HepG2 (cell line): Measurements from ENCODE around the gene ARHGDIA. TPM values are rescaled to one million over a fixed set of nuclear protein-coding genes. Genes with fewer than 3 reads are reported as not detected.
A peak's percentile ranks its signal among the peaks of the same experiment; 100 is the strongest.

ENCODE experiments used
- HOXA5 ChIP-seq: sonication (generic); formaldehyde crosslinking; IDR thresholded peaks from 2 replicates; pipeline ENCODE4 v1.4.0; 2020; ENCODE audit warnings: missing genetic modification reagents
- SNAPC2 ChIP-seq: sonication (generic); formaldehyde crosslinking; IDR thresholded peaks from 2 replicates; pipeline ENCODE4 v1.8.1; 2022; ENCODE audit warnings: mild to moderate bottlenecking, missing genetic modification reagents
- TSC22D2 ChIP-seq: sonication (generic); formaldehyde crosslinking; IDR thresholded peaks from 2 replicates; pipeline ENCODE4 v1.5.1; 2020; ENCODE audit warnings: missing genetic modification reagents, mild to moderate bottlenecking, borderline replicate concordance
- ZEB1 ChIP-seq: IDR thresholded peaks from 2 replicates; pipeline ENCODE4 v1.6.1; 2012; ENCODE audit warnings: mild to moderate bottlenecking, low read depth, inconsistent platforms; ENCODE audit not compliant: insufficient replicate concordance
- polyA plus RNA-seq, 8 experiments: library from polyadenylated mRNA; depleted of rRNA in 3 of 8; stranded (reverse) in 7 of 8; unstranded in 1 of 8; fragments of >200 nt; fragmentation: Illumina TruSeq in 4 of 8; extraction: Trizol in 4 of 8; gene quantifications; 2 replicates each; pipeline versions ENCODE4 v1.2.1 to v1.2.3, GENCODE V29; 2011 to 2016; ENCODE audit warnings: low read depth in 4 of 8, missing spikeins in 1 of 8, mixed read lengths in 1 of 8; ENCODE audit not compliant: insufficient read depth in 1 of 8
- total RNA-seq, 5 experiments: library from RNA; depleted of rRNA; stranded (reverse); fragments of >200 nt; fragmentation: Illumina TruSeq; extraction: Trizol; gene quantifications; 2 replicates each; pipeline ENCODE4 v1.2.3, GENCODE V29; 2016; ENCODE audit warnings: low read depth in 1 of 5
- TF ChIP-seq, protein P1 (sequence below): sonication (generic); formaldehyde crosslinking; IDR thresholded peaks from 2 replicates; pipeline ENCODE4 v1.4.0; 2020; ENCODE audit warnings: mild to moderate bottlenecking, missing genetic modification reagents
- TF ChIP-seq, protein P2 (sequence below): sonication (generic); formaldehyde crosslinking; IDR thresholded peaks from 2 replicates; pipeline ENCODE4 v1.4.0; 2020; ENCODE audit warnings: missing genetic modification reagents, mild to moderate bottlenecking, borderline replicate concordance
- TF ChIP-seq, protein P3 (sequence below), 2 experiments: fragments of 450-650 bp in 1 of 2; sonication (generic) in 1 of 2; formaldehyde crosslinking in 1 of 2; IDR thresholded peaks; 2 replicates each; pipeline versions ENCODE4 v1.6.1 to v1.8.0; 2016 to 2022; ENCODE audit warnings: antibody characterized with exemption in 1 of 2, mild to moderate bottlenecking in 1 of 2, missing genetic modification reagents in 1 of 2

The ARHGDIA gene
- total and polyA plus RNA-seq, 2 of the 13 experiments (the other 11 are each of a cell fraction or from before 2014, with no cell fraction given): 40.0 to 64.0 TPM

DNA sequence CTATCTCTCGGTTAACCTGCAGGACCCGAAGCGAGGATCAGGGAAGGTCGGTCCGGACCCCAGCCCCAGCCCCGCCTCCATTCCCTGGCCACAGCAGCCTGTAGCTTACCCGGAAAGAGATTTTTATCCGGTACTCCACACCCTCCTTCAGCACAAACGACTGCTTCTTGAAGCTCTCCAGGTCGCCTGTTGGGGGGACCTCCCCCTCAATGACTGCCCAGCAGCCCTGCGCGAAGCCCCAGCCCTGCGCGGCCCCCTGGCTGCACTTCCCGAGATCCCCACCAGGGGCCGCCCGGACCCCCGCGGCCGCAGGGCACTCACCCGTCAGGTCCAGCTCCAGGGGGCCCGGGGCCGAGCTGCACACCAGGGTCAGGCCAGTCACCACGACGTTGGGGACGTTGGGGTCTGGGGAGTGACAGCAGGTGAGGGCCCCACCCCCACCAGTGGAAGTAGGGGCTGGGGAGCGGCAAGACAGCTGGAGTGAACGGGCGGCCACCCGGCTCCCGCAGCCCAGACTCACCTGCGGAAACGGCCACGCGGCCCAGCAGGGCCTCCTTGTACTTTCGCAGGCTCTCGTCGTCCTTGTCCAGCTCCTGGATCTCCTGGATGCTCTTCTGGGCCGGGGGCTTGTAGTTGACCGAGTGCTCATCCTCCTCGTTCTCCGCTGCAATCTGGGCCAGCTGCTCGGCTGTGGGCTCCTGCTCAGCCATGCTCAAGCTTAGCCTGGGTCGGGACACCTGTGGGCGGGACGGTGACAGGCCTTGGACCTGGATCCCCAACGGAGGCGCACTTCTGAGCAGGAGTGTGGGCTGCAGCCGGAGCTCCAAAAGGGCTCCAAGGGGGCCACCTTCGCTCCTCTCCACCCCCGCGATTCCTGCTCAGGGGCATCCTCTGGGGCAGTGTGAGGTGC, 1.7 kb downstream of the ARHGDIA start (continued):
- peak; percentile 9 for TF ChIP-seq ZEB1
- 0 out of 2 replicates have a peak, but pooled peaks have one; percentile 4 for TF ChIP-seq TSC22D2 (CRISPR knock-in tag)
- TF ChIP-seq, protein P1, sequence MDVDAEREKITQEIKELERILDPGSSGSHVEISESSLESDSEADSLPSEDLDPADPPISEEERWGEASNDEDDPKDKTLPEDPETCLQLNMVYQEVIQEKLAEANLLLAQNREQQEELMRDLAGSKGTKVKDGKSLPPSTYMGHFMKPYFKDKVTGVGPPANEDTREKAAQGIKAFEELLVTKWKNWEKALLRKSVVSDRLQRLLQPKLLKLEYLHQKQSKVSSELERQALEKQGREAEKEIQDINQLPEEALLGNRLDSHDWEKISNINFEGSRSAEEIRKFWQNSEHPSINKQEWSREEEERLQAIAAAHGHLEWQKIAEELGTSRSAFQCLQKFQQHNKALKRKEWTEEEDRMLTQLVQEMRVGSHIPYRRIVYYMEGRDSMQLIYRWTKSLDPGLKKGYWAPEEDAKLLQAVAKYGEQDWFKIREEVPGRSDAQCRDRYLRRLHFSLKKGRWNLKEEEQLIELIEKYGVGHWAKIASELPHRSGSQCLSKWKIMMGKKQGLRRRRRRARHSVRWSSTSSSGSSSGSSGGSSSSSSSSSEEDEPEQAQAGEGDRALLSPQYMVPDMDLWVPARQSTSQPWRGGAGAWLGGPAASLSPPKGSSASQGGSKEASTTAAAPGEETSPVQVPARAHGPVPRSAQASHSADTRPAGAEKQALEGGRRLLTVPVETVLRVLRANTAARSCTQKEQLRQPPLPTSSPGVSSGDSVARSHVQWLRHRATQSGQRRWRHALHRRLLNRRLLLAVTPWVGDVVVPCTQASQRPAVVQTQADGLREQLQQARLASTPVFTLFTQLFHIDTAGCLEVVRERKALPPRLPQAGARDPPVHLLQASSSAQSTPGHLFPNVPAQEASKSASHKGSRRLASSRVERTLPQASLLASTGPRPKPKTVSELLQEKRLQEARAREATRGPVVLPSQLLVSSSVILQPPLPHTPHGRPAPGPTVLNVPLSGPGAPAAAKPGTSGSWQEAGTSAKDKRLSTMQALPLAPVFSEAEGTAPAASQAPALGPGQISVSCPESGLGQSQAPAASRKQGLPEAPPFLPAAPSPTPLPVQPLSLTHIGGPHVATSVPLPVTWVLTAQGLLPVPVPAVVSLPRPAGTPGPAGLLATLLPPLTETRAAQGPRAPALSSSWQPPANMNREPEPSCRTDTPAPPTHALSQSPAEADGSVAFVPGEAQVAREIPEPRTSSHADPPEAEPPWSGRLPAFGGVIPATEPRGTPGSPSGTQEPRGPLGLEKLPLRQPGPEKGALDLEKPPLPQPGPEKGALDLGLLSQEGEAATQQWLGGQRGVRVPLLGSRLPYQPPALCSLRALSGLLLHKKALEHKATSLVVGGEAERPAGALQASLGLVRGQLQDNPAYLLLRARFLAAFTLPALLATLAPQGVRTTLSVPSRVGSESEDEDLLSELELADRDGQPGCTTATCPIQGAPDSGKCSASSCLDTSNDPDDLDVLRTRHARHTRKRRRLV (CRISPR knock-in tag): peak; percentile 48; the same call in 1 of the 2 replicates
- 0 out of 2 replicates have a peak, but pooled peaks have one; percentile 64 for TF ChIP-seq SNAPC2 (CRISPR knock-in tag)
- TF ChIP-seq, protein P2, sequence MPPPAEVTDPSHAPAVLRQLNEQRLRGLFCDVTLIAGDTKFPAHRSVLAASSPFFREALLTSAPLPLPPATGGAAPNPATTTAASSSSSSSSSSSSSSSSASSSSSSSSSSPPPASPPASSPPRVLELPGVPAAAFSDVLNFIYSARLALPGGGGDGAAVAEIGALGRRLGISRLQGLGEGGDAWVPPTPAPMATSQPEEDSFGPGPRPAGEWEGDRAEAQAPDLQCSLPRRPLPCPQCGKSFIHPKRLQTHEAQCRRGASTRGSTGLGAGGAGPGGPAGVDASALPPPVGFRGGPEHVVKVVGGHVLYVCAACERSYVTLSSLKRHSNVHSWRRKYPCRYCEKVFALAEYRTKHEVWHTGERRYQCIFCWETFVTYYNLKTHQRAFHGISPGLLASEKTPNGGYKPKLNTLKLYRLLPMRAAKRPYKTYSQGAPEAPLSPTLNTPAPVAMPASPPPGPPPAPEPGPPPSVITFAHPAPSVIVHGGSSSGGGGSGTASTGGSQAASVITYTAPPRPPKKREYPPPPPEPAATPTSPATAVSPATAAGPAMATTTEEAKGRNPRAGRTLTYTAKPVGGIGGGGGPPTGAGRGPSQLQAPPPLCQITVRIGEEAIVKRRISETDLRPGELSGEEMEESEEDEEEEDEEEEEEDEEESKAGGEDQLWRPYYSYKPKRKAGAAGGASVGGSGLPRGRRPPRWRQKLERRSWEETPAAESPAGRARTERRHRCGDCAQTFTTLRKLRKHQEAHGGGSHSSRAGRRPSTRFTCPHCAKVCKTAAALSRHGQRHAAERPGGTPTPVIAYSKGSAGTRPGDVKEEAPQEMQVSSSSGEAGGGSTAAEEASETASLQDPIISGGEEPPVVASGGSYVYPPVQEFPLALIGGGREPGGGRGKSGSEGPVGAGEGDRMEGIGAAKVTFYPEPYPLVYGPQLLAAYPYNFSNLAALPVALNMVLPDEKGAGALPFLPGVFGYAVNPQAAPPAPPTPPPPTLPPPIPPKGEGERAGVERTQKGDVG (CRISPR knock-in tag): 0 out of 2 replicates have a peak, but pooled peaks have one; percentile 18
- TF ChIP-seq, protein P3, sequence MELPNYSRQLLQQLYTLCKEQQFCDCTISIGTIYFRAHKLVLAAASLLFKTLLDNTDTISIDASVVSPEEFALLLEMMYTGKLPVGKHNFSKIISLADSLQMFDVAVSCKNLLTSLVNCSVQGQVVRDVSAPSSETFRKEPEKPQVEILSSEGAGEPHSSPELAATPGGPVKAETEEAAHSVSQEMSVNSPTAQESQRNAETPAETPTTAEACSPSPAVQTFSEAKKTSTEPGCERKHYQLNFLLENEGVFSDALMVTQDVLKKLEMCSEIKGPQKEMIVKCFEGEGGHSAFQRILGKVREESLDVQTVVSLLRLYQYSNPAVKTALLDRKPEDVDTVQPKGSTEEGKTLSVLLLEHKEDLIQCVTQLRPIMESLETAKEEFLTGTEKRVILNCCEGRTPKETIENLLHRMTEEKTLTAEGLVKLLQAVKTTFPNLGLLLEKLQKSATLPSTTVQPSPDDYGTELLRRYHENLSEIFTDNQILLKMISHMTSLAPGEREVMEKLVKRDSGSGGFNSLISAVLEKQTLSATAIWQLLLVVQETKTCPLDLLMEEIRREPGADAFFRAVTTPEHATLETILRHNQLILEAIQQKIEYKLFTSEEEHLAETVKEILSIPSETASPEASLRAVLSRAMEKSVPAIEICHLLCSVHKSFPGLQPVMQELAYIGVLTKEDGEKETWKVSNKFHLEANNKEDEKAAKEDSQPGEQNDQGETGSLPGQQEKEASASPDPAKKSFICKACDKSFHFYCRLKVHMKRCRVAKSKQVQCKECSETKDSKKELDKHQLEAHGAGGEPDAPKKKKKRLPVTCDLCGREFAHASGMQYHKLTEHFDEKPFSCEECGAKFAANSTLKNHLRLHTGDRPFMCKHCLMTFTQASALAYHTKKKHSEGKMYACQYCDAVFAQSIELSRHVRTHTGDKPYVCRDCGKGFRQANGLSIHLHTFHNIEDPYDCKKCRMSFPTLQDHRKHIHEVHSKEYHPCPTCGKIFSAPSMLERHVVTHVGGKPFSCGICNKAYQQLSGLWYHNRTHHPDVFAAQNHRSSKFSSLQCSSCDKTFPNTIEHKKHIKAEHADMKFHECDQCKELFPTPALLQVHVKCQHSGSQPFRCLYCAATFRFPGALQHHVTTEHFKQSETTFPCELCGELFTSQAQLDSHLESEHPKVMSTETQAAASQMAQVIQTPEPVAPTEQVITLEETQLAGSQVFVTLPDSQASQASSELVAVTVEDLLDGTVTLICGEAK (IDR thresholded peaks at IDR 0.05): no peak
- TF ChIP-seq, protein P3 (CRISPR knock-in tag; IDR thresholded peaks at IDR 0.05): no peak
- peak; percentile 75; the same call in 1 of the 2 replicates for TF ChIP-seq HOXA5 (CRISPR knock-in tag)
